ENCODE results near the gene C2CD4C. TPM values are rescaled to one million over a fixed set of nuclear protein-coding genes. Genes with fewer than 3 reads are reported as not detected.

Gene C2CD4C
- total RNA-seq, 1 experiment from 2014 or later = 14.6 TPM

DNA sequence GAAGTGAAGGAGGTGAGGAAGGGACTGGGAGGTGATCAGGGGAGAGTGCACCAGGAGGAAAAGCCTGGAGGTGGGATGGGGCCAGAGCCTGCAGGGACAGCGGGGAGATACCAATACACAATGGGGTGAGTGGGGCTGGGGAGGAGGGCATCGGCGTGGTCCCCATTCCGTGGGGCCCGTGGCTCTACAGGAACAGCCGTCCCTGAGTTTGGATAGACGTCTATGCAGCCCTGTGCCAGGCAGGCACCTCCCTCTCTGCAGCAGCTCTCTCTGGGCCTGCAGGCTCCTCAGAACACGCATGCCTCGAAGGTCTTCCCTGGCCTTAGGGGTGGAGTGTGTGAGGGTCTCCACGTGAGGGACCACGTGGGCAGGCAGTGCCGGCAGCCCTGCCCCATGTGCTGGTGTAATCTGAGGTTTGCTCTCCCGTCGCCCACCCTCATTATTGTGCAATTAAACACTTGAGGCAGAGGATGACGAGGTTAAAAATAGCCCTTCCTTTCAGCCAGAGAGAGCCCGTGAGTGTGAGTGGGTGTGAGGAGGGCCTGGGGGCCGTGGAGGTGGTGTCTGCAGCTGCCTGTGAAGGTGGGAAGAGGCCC is 16.5 kb downstream of the C2CD4C start:
- H3K79me2 ChIP-seq (ENCODE audit: insufficient read depth, low read length) = no peaks in the 10 kb centered on the region
- H3K9me3 Mint-ChIP-seq = peaks cover 27 to 38% of the 10 kb centered on the region in 2 experiments
- no peaks in the 10 kb centered on the region for H3K79me1 ChIP-seq (ENCODE audit: insufficient read depth, low read depth, low read length, poor library complexity, severe bottlenecking)
- H2BK120ac ChIP-seq (ENCODE audit: low read depth, low read length, poor library complexity, severe bottlenecking) = no peak overlapping the region
- H2BK20ac ChIP-seq (ENCODE audit: low read depth, low read length, poor library complexity, severe bottlenecking) = no peak overlapping the region
- H3K23me2 ChIP-seq (ENCODE audit: insufficient read length, low read depth, low read length, poor library complexity, severe bottlenecking) = no peaks in the 10 kb centered on the region
- H3K18ac ChIP-seq (ENCODE audit: insufficient read length, low read depth, low read length) = no peak overlapping the region
- H3K4me1 Mint-ChIP-seq = peaks cover 30 to 31% of the 10 kb centered on the region in 2 experiments
- H3K36me3 Mint-ChIP-seq (ENCODE audit: insufficient read depth in 1 of 3, low read depth in 3 of 3) = peaks cover 3 to 13% (median 10%) of the 10 kb centered on the region in 3 experiments; a peak in 5 of 7 replicates
- H2BK15ac ChIP-seq (ENCODE audit: low read depth, low read length) = no peak overlapping the region
- H3K9me3 ChIP-seq (ENCODE audit: control insufficient read depth, low read depth, low read length) = peaks cover 10% of the 10 kb centered on the region
- H3K4ac ChIP-seq (ENCODE audit: low read depth, low read length) = no peak overlapping the region
- H2BK5ac ChIP-seq (ENCODE audit: insufficient read length, low read length) = no peak overlapping the region
- H3K9ac ChIP-seq (ENCODE audit: extremely low read depth, insufficient read length, low read length) = no peak overlapping the region
- H2AK5ac ChIP-seq (ENCODE audit: insufficient read length, low read length) = no peak overlapping the region
- H3K27me3 Mint-ChIP-seq (ENCODE audit: low read depth) = peaks cover 40% of the 10 kb centered on the region
- H2BK12ac ChIP-seq (ENCODE audit: insufficient read length, low read depth, low read length) = no peak overlapping the region
- H3K4me1 ChIP-seq (ENCODE audit: insufficient read depth, low read length) = no peaks in the 10 kb centered on the region
- DNase-seq = no peak
- H3T11ph ChIP-seq (ENCODE audit: low read length) = no peak overlapping the region
- H4K20me1 ChIP-seq (ENCODE audit: control insufficient read depth, insufficient read depth, insufficient read length) = no peaks in the 10 kb centered on the region
- no peak overlapping the region for H3K23ac ChIP-seq (ENCODE audit: insufficient read length, low read depth, low read length)
- H2AFZ ChIP-seq (ENCODE audit: low read length) = no peak overlapping the region
- no peak overlapping the region for H4K91ac ChIP-seq (ENCODE audit: insufficient read length, low read depth, low read length)
- no CpG with 5 or more reads among the region's 17 CpGs for WGBS (ENCODE audit: extremely low coverage, insufficient read length, low lambda C conversion rate)
- TF ChIP-seq, protein P1, sequence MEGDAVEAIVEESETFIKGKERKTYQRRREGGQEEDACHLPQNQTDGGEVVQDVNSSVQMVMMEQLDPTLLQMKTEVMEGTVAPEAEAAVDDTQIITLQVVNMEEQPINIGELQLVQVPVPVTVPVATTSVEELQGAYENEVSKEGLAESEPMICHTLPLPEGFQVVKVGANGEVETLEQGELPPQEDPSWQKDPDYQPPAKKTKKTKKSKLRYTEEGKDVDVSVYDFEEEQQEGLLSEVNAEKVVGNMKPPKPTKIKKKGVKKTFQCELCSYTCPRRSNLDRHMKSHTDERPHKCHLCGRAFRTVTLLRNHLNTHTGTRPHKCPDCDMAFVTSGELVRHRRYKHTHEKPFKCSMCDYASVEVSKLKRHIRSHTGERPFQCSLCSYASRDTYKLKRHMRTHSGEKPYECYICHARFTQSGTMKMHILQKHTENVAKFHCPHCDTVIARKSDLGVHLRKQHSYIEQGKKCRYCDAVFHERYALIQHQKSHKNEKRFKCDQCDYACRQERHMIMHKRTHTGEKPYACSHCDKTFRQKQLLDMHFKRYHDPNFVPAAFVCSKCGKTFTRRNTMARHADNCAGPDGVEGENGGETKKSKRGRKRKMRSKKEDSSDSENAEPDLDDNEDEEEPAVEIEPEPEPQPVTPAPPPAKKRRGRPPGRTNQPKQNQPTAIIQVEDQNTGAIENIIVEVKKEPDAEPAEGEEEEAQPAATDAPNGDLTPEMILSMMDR (conservative IDR thresholded peaks at IDR 0.05) = no peak
- peak overlapping the region in 1 of 3 experiments; percentile 77; a peak in 1 of 7 replicates for H3K27ac Mint-ChIP-seq
- H3K4me2 ChIP-seq (ENCODE audit: insufficient read depth, insufficient read length, low read length) = no peak overlapping the region
- H4K5ac ChIP-seq (ENCODE audit: insufficient read length, low read depth, low read length) = no peak overlapping the region
- no peak overlapping the region for H3K14ac ChIP-seq (ENCODE audit: insufficient read depth, low read length)
- no peak overlapping the region for H3K27ac ChIP-seq (ENCODE audit: insufficient read length, low read depth, low read length)
- no peak overlapping the region for H4K8ac ChIP-seq (replicated peaks; ENCODE audit: insufficient read length, low read depth, low read length)
- H3K27me3 ChIP-seq (ENCODE audit: insufficient read depth, low read length) = no peaks in the 10 kb centered on the region
- H3K56ac ChIP-seq (ENCODE audit: insufficient read length, low read depth, low read length) = no peak overlapping the region
- H3K4me3 Mint-ChIP-seq = no peak overlapping the region
